Measurements from ENCODE around the gene RNU6-9. TPM values are rescaled to one million over a fixed set of nuclear protein-coding genes. Genes with fewer than 3 reads are reported as not detected.

RNU6-9 gene
- total RNA-seq, 2 donors from 2014 or later, result not detected

Other genes starting within 250 kb of the RNU6-9 start
- gene RNF126, start 230.3 kb upstream of the RNU6-9 start, total RNA-seq, result 100 to 1,000 TPM in 1 of 2 donors, 10 to 100 TPM in 1; 74.0 to 103 TPM
- 1 to 10 TPM; 7.0 to 9.1 TPM for gene FSTL3, start 217.1 kb upstream of the RNU6-9 start, total RNA-seq
- not detected for gene PRSS57, start 198.0 kb upstream of the RNU6-9 start, total RNA-seq
- under 1 TPM in 1 of 2 donors, not detected in 1; 0.26 TPM for gene PALM, start 184.5 kb upstream of the RNU6-9 start, total RNA-seq
- under 1 TPM; 0.45 to 0.50 TPM for gene MISP, start 142.4 kb upstream of the RNU6-9 start, total RNA-seq
- 100 to 1,000 TPM; 405 to 726 TPM for gene PTBP1, start 96.0 kb upstream of the RNU6-9 start, total RNA-seq
- gene PLPPR3, start 71.5 kb upstream of the RNU6-9 start, total RNA-seq, result not detected
- under 1 TPM in 1 of 2 donors, not detected in 1; 0.19 TPM for gene AZU1, start 65.6 kb upstream of the RNU6-9 start, total RNA-seq
- not detected for gene PRTN3, start 52.5 kb upstream of the RNU6-9 start, total RNA-seq
- gene ELANE, start 41.2 kb upstream of the RNU6-9 start, total RNA-seq, result not detected
- gene CFD, start 33.8 kb upstream of the RNU6-9 start, total RNA-seq, result under 1 TPM; 0.40 to 0.89 TPM
- 10 to 100 TPM; 60.4 to 64.1 TPM for gene MED16, start 297 bp upstream of the RNU6-9 start, total RNA-seq
- 10 to 100 TPM; 78.5 to 79.3 TPM for gene R3HDM4, start 19.7 kb downstream of the RNU6-9 start, total RNA-seq
- gene KISS1R, start 23.8 kb downstream of the RNU6-9 start, total RNA-seq, result 10 to 100 TPM; 17.5 to 53.1 TPM
- 10 to 100 TPM; 50.3 to 79.3 TPM for gene ARID3A, start 32.6 kb downstream of the RNU6-9 start, total RNA-seq
- gene WDR18, start 90.9 kb downstream of the RNU6-9 start, total RNA-seq, result 10 to 100 TPM; 43.2 to 94.2 TPM
- under 1 TPM in 1 of 2 donors, not detected in 1; 0.21 TPM for gene GRIN3B, start 106.9 kb downstream of the RNU6-9 start, total RNA-seq
- gene TMEM259, start 127.6 kb downstream of the RNU6-9 start, total RNA-seq, result 100 to 1,000 TPM; 101 to 120 TPM
- gene RNU6-2, start 128.0 kb downstream of the RNU6-9 start, total RNA-seq, result not detected
- 100 to 1,000 TPM; 152 to 246 TPM for gene CNN2, start 133.1 kb downstream of the RNU6-9 start, total RNA-seq
- 10 to 100 TPM; 21.8 to 31.2 TPM for gene ABCA7, start 146.6 kb downstream of the RNU6-9 start, total RNA-seq
- gene ARHGAP45, start 173.7 kb downstream of the RNU6-9 start, total RNA-seq, result 100 to 1,000 TPM; 211 to 310 TPM
- gene POLR2E, start 201.9 kb downstream of the RNU6-9 start, total RNA-seq, result 100 to 1,000 TPM; 155 to 248 TPM
- gene GPX4, start 210.5 kb downstream of the RNU6-9 start, total RNA-seq, result 100 to 1,000 TPM; 110 to 170 TPM

Data from activated T-helper 17 cell treated with anti-CD3 and anti-CD28 coated beads, Interleukin-2, amount 50 U/mL, for 72 hours (primary cell).